GM12891 (cell line): ENCODE data around the gene POU3F2.

ENCODE experiments used
- PAX5 ChIP-seq: IDR thresholded peaks from 2 replicates; pipeline ENCODE4 v1.6.1; 2011; ENCODE audit warnings: low read length, moderate library complexity, mild to moderate bottlenecking; ENCODE audit not compliant: insufficient read depth, severe bottlenecking
- POLR2A ChIP-seq: IDR thresholded peaks from 2 replicates; pipeline ENCODE4 v1.6.1; 2011; ENCODE audit warnings: low read depth, low read length, control low read depth
- POLR2AphosphoS5 ChIP-seq: IDR thresholded peaks from 2 replicates; pipeline ENCODE4 v1.6.1; 2011; ENCODE audit warnings: low read depth, low read length, control low read depth
- POU2F2 ChIP-seq: IDR thresholded peaks from 2 replicates; pipeline ENCODE4 v1.6.1; 2011; ENCODE audit warnings: low read depth, mild to moderate bottlenecking, control low read depth, low read length, moderate library complexity
- SPI1 ChIP-seq: IDR thresholded peaks from 2 replicates; pipeline ENCODE4 v1.6.1; 2011; ENCODE audit warnings: low read depth, low read length, control low read depth
- TAF1 ChIP-seq: IDR thresholded peaks from 2 replicates; pipeline ENCODE4 v1.6.1; 2011; ENCODE audit warnings: low read depth, low read length, control low read depth

GRCh38 chr6:98843271-98844243 lies 9.2 kb downstream of the POU3F2 start:
- TF ChIP-seq POLR2A = no peak
- no peak for TF ChIP-seq POU2F2
- TF ChIP-seq TAF1 = no peak
- no peak for TF ChIP-seq POLR2AphosphoS5
- TF ChIP-seq SPI1 = no peak
- TF ChIP-seq PAX5 = no peak
